HG03469 (cell line): ENCODE measurements around the gene CSF3.
"Not testable (repeated sequence)": the region's sequence is repeated elsewhere in the genome, so short reads cannot be mapped to it uniquely, and the experiment has no call there.

Experiments used
- ATAC-seq: cut with Tn5 transposase; IDR thresholded peaks from one replicate; pipeline ENCODE4 v1.9.1; 2021; ENCODE audit warnings: mild to moderate bottlenecking, moderate library complexity, moderate number of reproducible peaks; ENCODE audit not compliant: unreplicated experiment

CSF3 gene

GRCh38 chr17:39996800-39997199 lies 18.4 kb upstream of the CSF3 start:
- ATAC-seq = no peak

DNA sequence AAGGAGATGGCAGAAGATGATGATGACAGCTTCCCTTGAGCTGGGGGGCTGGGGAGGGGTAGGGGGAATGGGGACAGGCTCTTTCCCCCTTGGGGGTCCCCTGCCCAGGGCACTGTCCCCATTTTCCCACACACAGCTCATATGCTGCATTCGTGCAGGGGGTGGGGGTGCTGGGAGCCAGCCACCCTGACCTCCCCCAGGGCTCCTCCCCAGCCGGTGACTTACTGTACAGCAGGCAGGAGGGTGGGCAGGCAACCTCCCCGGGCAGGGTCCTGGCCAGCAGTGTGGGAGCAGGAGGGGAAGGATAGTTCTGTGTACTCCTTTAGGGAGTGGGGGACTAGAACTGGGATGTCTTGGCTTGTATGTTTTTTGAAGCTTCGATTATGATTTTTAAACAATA lies 17.7 kb upstream of the CSF3 start:
- ATAC-seq = no peak

DNA sequence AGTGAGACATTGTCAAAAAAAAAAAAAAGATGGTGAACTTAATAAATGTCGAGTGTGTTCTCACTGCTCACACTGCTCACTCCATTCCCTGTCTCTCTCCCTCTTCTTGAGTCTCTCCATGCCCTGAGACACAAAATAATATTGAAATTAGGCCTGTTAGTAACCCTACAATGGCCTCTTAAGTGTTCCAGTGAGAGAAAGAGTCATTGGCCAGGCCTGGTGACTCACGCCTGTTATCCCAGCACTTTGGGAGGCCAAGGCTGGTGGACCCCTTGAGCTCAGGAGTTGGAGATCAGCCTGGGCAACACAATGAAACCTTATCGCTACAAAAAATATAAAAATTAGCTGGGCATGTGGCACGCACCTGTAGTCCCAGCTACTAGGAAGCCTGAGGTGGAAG lies 16.2 kb upstream of the CSF3 start:
- ATAC-seq = no peak

DNA sequence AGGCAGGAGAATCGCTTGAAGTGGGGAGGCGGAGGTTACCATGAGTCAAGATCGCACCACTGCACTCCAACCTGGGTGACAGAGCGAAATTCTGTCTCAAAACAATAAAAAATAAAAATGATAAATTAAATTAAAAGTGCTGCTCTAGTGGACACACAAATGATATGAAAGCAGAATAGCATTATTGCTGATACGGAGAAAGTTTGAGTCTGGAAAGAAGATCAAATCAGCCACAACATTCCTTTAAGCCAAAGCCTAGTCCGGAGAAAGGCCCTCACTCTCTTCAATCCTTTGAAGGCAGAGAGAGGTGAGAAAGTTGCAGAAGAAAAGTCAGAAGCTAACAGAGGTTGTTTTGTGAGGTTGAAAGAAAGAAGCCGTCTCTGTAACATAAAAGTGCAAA lies 15.1 kb upstream of the CSF3 start:
- no peak for ATAC-seq

GRCh38 chr17:40001335-40001734 lies 13.9 kb upstream of the CSF3 start:
- not testable (repeated sequence) for ATAC-seq

DNA sequence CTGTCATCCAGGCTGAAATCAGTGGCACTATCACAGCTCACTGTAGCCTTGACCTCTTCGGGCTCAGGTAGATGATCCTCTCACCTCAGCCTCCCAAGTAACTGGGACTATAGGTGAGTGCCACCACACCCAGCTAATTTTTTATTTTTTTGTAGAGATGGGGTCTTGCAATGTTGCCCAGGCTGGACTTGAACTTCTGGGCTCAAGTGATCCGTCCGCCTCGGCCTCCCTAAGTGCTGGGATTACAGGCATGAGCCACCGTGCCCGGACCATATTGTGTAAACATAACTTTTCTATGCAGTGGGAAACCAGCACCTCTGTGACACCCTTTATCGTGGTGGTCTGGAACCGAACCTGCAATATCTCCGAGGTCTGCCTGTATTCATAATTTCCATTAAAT lies 11.2 kb upstream of the CSF3 start:
- no peak for ATAC-seq

GRCh38 chr17:40004712-40005111 lies 10.5 kb upstream of the CSF3 start:
- ATAC-seq = no peak

GRCh38 chr17:40005520-40005919 lies 9.7 kb upstream of the CSF3 start:
- ATAC-seq = no peak

- ATAC-seq = not testable (repeated sequence)
Observed at GRCh38 chr17:40010946-40011500, 4.2 kb upstream of the CSF3 start.

- not testable (repeated sequence) for ATAC-seq
Observed at GRCh38 chr17:40012017-40012647, 3.1 kb upstream of the CSF3 start.

DNA sequence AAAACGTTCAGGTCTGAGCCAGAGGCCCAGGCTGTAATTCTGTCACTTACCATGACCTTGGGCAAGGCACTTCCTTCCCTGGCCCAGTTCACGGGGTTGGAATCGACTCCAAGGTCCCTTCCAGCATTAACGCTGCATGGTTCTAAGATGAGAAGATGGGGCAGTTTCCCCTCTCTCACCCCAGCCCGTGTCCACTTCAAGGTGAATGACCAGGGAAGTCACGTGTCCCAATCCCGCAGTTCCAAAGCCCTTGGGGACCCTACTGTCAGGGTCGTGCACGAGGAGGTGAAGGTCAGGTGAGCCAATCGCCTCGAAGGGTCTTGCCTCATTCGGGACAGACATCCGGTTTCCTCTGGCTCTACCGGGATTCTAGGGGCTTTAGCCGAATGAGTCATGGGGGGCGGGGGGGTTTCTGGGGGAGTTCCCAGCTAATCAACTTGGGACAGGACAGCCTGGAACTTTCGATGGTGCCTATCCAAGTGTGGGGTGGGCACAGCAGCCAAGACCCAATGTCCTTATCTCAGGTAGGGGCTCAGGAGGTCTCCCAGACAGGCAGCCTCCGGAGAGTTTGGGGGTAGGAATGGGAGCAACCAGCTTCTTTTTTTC lies 762 bp upstream of the CSF3 start:
- no peak for ATAC-seq

GRCh38 chr17:40015998-40016985 lies 1.1 kb downstream of the CSF3 start:
- no peak for ATAC-seq

GRCh38 chr17:40017422-40018080 lies 2.3 kb downstream of the CSF3 start:
- ATAC-seq = no peak

DNA sequence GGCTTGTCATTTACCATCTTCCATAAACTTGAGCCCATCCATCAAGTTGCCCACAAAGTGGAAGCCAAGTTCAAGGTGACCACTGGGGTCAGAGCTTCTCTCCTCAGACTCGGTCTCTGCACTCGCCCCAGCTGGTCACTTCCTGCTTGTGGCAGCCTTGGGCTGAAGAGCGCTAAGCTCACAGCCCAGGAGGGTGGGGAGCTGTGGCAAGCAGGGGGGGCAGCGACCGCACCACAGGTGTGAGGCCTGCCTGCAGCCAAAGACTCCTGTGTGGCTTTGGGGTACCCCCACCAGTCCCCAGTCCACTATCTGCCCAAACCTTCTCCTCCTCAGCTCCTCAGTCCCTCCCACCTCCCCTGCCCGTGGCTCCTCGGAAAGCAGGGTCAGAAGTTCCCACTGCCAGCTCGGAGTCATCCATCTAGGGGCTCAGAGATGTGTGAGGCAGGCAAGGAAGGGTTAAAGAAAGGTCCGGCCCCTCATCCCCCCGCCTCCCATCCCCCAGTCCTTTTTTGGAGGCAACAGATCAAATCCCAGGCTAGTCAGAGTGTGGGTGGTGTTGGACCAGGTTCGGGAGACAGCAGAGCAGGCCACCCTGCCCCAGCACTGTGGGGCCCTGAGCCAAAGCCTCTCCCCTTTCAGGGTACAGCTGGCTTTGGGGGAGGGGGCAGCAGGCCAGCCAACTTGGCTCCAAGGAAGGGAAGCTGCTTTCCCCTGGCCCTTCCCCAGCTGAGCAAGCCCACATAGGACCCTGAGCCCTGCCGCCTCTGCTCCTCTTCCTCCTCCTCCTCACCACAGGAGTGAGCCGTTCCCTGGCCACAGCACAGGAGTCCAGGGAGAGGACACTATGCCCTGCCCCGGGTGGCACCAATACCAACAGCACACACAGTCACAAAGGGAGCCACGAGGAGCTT lies 3.2 kb downstream of the CSF3 start:
- no peak for ATAC-seq

- no peak for ATAC-seq
Observed at GRCh38 chr17:40019140-40019991, 4.1 kb downstream of the CSF3 start.

DNA sequence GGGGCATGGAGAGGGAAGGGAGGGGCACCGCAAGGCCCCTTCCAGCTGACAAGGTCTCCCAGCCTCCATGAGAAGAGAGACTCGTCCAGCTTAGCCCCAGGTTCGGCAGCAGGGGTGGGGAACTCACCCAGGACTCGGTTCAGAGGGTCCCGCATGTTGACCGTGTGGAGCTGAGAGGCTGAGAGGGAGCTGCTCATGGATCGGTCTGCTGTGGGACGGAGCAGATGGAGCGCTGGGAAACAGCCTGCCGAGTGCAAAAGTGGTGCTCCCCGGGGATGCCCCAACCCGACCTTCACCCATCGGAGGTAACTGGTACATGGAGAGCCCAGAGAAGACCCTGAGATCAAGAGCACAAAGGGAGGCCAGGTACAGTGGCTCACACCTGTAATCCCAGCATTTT lies 4.9 kb downstream of the CSF3 start:
- no peak for ATAC-seq

DNA sequence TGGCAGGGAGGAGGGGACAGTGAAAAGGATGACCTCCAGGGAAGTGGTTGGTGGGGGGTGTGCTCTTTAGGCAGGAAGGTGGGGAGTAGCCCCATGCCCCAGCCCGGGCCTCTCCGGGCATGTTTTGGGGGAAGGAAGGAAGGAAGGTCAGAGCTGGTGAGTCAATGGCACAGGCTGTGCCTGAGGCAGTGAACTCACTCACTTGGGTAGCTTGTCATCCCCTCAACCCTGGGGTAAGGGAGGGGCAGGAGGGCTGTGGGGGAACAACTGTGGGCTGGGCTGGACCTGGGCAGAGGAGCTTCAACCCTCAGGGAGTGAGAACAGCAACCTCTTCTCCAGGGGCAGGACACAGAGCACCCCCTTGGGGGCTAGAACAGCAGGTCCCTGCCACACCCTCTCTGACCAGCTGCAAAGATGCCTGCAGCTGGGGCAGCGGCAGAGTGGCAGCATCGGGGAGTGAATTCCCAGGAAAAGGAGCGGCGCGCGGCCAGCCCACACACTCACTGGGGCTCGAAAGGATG lies 6.3 kb downstream of the CSF3 start:
- no peak for ATAC-seq

GRCh38 chr17:40022497-40022896 lies 7.3 kb downstream of the CSF3 start:
- no peak for ATAC-seq
